SIG-M5 (cell line): ENCODE data around the gene CENPVL2.
"Not testable (repeated sequence)": the region's sequence is repeated elsewhere in the genome, so short reads cannot be mapped to it uniquely, and the experiment has no call there.

Experiments
- DNase-seq: peaks from one replicate; lab custom pipeline; 2025; lab: John Stamatoyannopoulos, UW

CENPVL2 gene

GRCh38 chrX:51682720-51683062 is at the start of gene CENPVL2:
Gene CENPVL2 (minus strand): TSS chrX:51682831. CDS start chrX:51682831, 0 bp downstream.
- DNase-seq = not testable (repeated sequence)

- no peak for DNase-seq
Measured at GRCh38 chrX:51728202-51728601, 45.6 kb upstream of the CENPVL2 start.

GRCh38 chrX:51712943-51713647 is 30.5 kb upstream of the CENPVL2 start:
- not testable (repeated sequence) for DNase-seq

- DNase-seq = not testable (repeated sequence)
Measured at GRCh38 chrX:51710277-51711164, 27.9 kb upstream of the CENPVL2 start, which contains the start of gene CENPVL1. Gene CENPVL1 (plus strand): TSS chrX:51710512. CDS start chrX:51710512, 0 bp downstream.

- no peak for DNase-seq
Measured at GRCh38 chrX:51697397-51697796, 14.8 kb upstream of the CENPVL2 start.

- DNase-seq = no peak
Measured at GRCh38 chrX:51694254-51694653, 11.6 kb upstream of the CENPVL2 start.

GRCh38 chrX:51681808-51682719 is 567 bp downstream of the CENPVL2 start:
- not testable (repeated sequence) for DNase-seq

- DNase-seq = not testable (repeated sequence)
Measured at GRCh38 chrX:51679689-51680433, 2.8 kb downstream of the CENPVL2 start.

GRCh38 chrX:51665981-51666380 is 16.6 kb downstream of the CENPVL2 start:
- no peak for DNase-seq

GRCh38 chrX:51643377-51643776 is 39.3 kb downstream of the CENPVL2 start:
- no peak for DNase-seq

GRCh38 chrX:51641421-51642021 is 41.1 kb downstream of the CENPVL2 start:
- no peak for DNase-seq

- DNase-seq = not testable (repeated sequence)
Measured at GRCh38 chrX:51636511-51636910, 46.1 kb downstream of the CENPVL2 start.
